ENCODE measurements around the gene KLHL10. TPM values are rescaled to one million over a fixed set of nuclear protein-coding genes. Genes with fewer than 3 reads are reported as not detected.
"Not testable (repeated sequence)": the region's sequence is repeated elsewhere in the genome, so short reads cannot be mapped to it uniquely, and the experiment has no call there.

Gene KLHL10
- total RNA-seq, 1 experiment from 2014 or later: not detected

GRCh38 chr17:41851382-41851781, 13.8 kb downstream of the KLHL10 start:
- H3K4me1 ChIP-seq (replicated peaks); H3K9me3 ChIP-seq (replicated peaks); H3K4me3 ChIP-seq; H3K27ac ChIP-seq; H3K27me3 ChIP-seq (replicated peaks); DNase-seq (ENCODE audit: low read depth in 1 of 2, low spot score in 2 of 2): not testable (repeated sequence)
- peaks cover 38% of the 10 kb centered on the region for H3K36me3 ChIP-seq

- H3K36me3 ChIP-seq: peaks cover 7% of the 10 kb centered on the region
- no peak overlapping the region for H3K27ac ChIP-seq
- no peak for DNase-seq (ENCODE audit: low read depth in 1 of 2, low spot score in 2 of 2)
- no peaks in the 10 kb centered on the region for H3K9me3 ChIP-seq (replicated peaks)
- no peak overlapping the region for H3K4me3 ChIP-seq
- no peaks in the 10 kb centered on the region for H3K27me3 ChIP-seq (replicated peaks)
- H3K4me1 ChIP-seq (replicated peaks): peaks cover 11% of the 10 kb centered on the region
These were observed 22.8 kb downstream of the KLHL10 start for GRCh38 chr17:41860254-41860931.

GRCh38 chr17:41863074-41863848, 25.6 kb downstream of the KLHL10 start:
- peaks cover 22% of the 10 kb centered on the region for H3K36me3 ChIP-seq
- H3K9me3 ChIP-seq (replicated peaks): no peaks in the 10 kb centered on the region
- H3K4me1 ChIP-seq (replicated peaks): peaks cover 13% of the 10 kb centered on the region
- peak overlapping the region; percentile 81 for H3K4me3 ChIP-seq
- DNase-seq (ENCODE audit: low read depth in 1 of 2, low spot score in 2 of 2): no peak
- no peaks in the 10 kb centered on the region for H3K27me3 ChIP-seq (replicated peaks)
- H3K27ac ChIP-seq: no peak overlapping the region

GRCh38 chr17:41864498-41864835, 26.8 kb downstream of the KLHL10 start:
- H3K36me3 ChIP-seq: peaks cover 29% of the 10 kb centered on the region
- peak overlapping the region; percentile 81 for H3K4me3 ChIP-seq
- H3K27ac ChIP-seq: no peak overlapping the region
- H3K9me3 ChIP-seq (replicated peaks): no peaks in the 10 kb centered on the region
- no peak for DNase-seq (ENCODE audit: low read depth in 1 of 2, low spot score in 2 of 2)
- no peaks in the 10 kb centered on the region for H3K27me3 ChIP-seq (replicated peaks)
- H3K4me1 ChIP-seq (replicated peaks): peaks cover 13% of the 10 kb centered on the region

GRCh38 chr17:41864836-41865595, 27.4 kb downstream of the KLHL10 start, which contains the start of gene KLHL11:
KLHL11 (minus strand) TSS chr17:41865423; CDS start chr17:41865370, 53 bp downstream.
- Histone ChIP-seq H3K4me1 (replicated peaks) (peaks cover 13% of the 10 kb centered on the region), H3K4me3 (peak within 1 kb of the TSS; percentile 81), H3K27me3 (replicated peaks) (no peaks in the 10 kb centered on the region), H3K27ac (peak within 1 kb of the TSS; percentile 36), H3K36me3 (peaks cover 34% of the 10 kb centered on the region), H3K9me3 (replicated peaks) (no peaks in the 10 kb centered on the region)
- DNase-seq (ENCODE audit: low read depth in 1 of 2, low spot score in 2 of 2): peak; percentile 78 to 85

GRCh38 chr17:41865596-41865893, 27.9 kb downstream of the KLHL10 start:
- Histone ChIP-seq H3K27ac (no peak overlapping the region), H3K9me3 (replicated peaks) (no peaks in the 10 kb centered on the region), H3K4me1 (replicated peaks) (peaks cover 13% of the 10 kb centered on the region)

GRCh38 chr17:41868568-41868967, 30.9 kb downstream of the KLHL10 start:
- Histone ChIP-seq H3K27ac (no peak overlapping the region), H3K4me3 (no peak overlapping the region), H3K36me3 (peaks cover 68% of the 10 kb centered on the region), H3K27me3 (replicated peaks) (no peaks in the 10 kb centered on the region), H3K4me1 (replicated peaks) (peaks cover 11% of the 10 kb centered on the region), H3K9me3 (replicated peaks) (no peaks in the 10 kb centered on the region)
- no peak for DNase-seq (ENCODE audit: low read depth in 1 of 2, low spot score in 2 of 2)

More at GRCh38 chr17:41865596-41865893, 27.9 kb downstream of the KLHL10 start:
- DNase-seq (ENCODE audit: low read depth in 1 of 2, low spot score in 2 of 2): no peak
- Histone ChIP-seq H3K36me3 (peaks cover 39% of the 10 kb centered on the region), H3K4me3 (peak overlapping the region; percentile 81), H3K27me3 (replicated peaks) (no peaks in the 10 kb centered on the region)

GRCh38 chr17:41869426-41869825, 31.8 kb downstream of the KLHL10 start:
- no peaks in the 10 kb centered on the region for H3K27me3 ChIP-seq (replicated peaks)
- peaks cover 75% of the 10 kb centered on the region for H3K36me3 ChIP-seq
- DNase-seq (ENCODE audit: low read depth in 1 of 2, low spot score in 2 of 2): no peak
- H3K4me3 ChIP-seq: no peak overlapping the region
- no peak overlapping the region for H3K27ac ChIP-seq
- H3K4me1 ChIP-seq (replicated peaks): peaks cover 3% of the 10 kb centered on the region; the same call in 1 of the 2 replicates
- no peaks in the 10 kb centered on the region for H3K9me3 ChIP-seq (replicated peaks)

- H3K27me3 ChIP-seq (replicated peaks): no peaks in the 10 kb centered on the region
- peaks cover 3% of the 10 kb centered on the region; the same call in 1 of the 2 replicates for H3K4me1 ChIP-seq (replicated peaks)
- H3K36me3 ChIP-seq: peaks cover 71% of the 10 kb centered on the region
- no peaks in the 10 kb centered on the region for H3K9me3 ChIP-seq (replicated peaks)
- DNase-seq (ENCODE audit: low read depth in 1 of 2, low spot score in 2 of 2): no peak
- no peak overlapping the region for H3K4me3 ChIP-seq
- no peak overlapping the region for H3K27ac ChIP-seq
These were observed 32.5 kb downstream of the KLHL10 start for GRCh38 chr17:41870097-41870496.

- Histone ChIP-seq H3K4me1 (replicated peaks) (peaks cover under 1% of the 10 kb centered on the region; the same call in 1 of the 2 replicates), H3K27ac (no peak overlapping the region), H3K27me3 (replicated peaks) (no peaks in the 10 kb centered on the region), H3K9me3 (replicated peaks) (no peaks in the 10 kb centered on the region), H3K36me3 (peaks cover 70% of the 10 kb centered on the region), H3K4me3 (no peak overlapping the region)
- no peak for DNase-seq (ENCODE audit: low read depth in 1 of 2, low spot score in 2 of 2)
These were observed 33.0 kb downstream of the KLHL10 start for GRCh38 chr17:41870627-41871026.

GRCh38 chr17:41871789-41872188, 34.2 kb downstream of the KLHL10 start:
- H3K27me3 ChIP-seq (replicated peaks): no peaks in the 10 kb centered on the region
- no peaks in the 10 kb centered on the region for H3K4me1 ChIP-seq (replicated peaks)
- no peak overlapping the region for H3K27ac ChIP-seq
- H3K4me3 ChIP-seq: no peak overlapping the region
- peaks cover 68% of the 10 kb centered on the region for H3K36me3 ChIP-seq
- no peak for DNase-seq (ENCODE audit: low read depth in 1 of 2, low spot score in 2 of 2)
- no peaks in the 10 kb centered on the region for H3K9me3 ChIP-seq (replicated peaks)

- H3K9me3 ChIP-seq (replicated peaks): no peaks in the 10 kb centered on the region
- H3K27ac ChIP-seq: no peak overlapping the region
- H3K4me1 ChIP-seq (replicated peaks): no peaks in the 10 kb centered on the region
- no peaks in the 10 kb centered on the region for H3K27me3 ChIP-seq (replicated peaks)
- peaks cover 77% of the 10 kb centered on the region for H3K36me3 ChIP-seq
- no peak for DNase-seq (ENCODE audit: low read depth in 1 of 2, low spot score in 2 of 2)
- no peak overlapping the region for H3K4me3 ChIP-seq
These were observed 36.1 kb downstream of the KLHL10 start for GRCh38 chr17:41873559-41874292.

- DNase-seq (ENCODE audit: low read depth in 1 of 2, low spot score in 2 of 2); H3K4me3 ChIP-seq; H3K27me3 ChIP-seq (replicated peaks); H3K4me1 ChIP-seq (replicated peaks); H3K9me3 ChIP-seq (replicated peaks); H3K27ac ChIP-seq: not testable (repeated sequence)
- peaks cover 78% of the 10 kb centered on the region for H3K36me3 ChIP-seq
These were observed 36.7 kb downstream of the KLHL10 start for GRCh38 chr17:41874293-41874670.

Data from SJSA1 (cell line).